PC-9 (cell line): ENCODE measurements around the gene SIGLEC6.

ENCODE experiments used
- CTCF ChIP-seq: fragments of 200-600 bp; sonication (generic); conservative IDR thresholded peaks from 2 replicates; pipeline ENCODE4 v1.6.1; 2017; ENCODE audit warnings: mixed run types, antibody characterized with exemption, mild to moderate bottlenecking, moderate library complexity
- EZH2 ChIP-seq: fragments of 200-600 bp; sonication (generic); IDR thresholded peaks from 2 replicates; pipeline ENCODE4 v1.8.0; 2017; ENCODE audit warnings: antibody characterized with exemption, low read depth

- no peak for TF ChIP-seq CTCF
- TF ChIP-seq EZH2, result no peak
Measured at GRCh38 chr19:51570962-51571575, 39.6 kb upstream of the SIGLEC6 start, which contains the start of gene ZNF175.
